Neuron (in vitro differentiated cells): ENCODE measurements around the gene PIMREG.

ENCODE experiments used
- H2AFZ ChIP-seq: one replicate; pipeline ENCODE4 v1.6.1; 2013; ENCODE audit warnings: low read depth, mild to moderate bottlenecking, inconsistent platforms, low read length, moderate library complexity
- H3K27me3 ChIP-seq: one replicate; pipeline ENCODE4 v1.6.1; 2013; ENCODE audit warnings: low read length; ENCODE audit not compliant: insufficient read depth
- H3K36me3 ChIP-seq: one replicate; pipeline ENCODE4 v1.6.1; 2013; ENCODE audit warnings: low read length; ENCODE audit not compliant: insufficient read depth
- H3K4me1 ChIP-seq: one replicate; pipeline ENCODE4 v1.6.1; 2013; ENCODE audit warnings: low read length; ENCODE audit not compliant: insufficient read depth
- H3K4me3 ChIP-seq: 2 replicates; pipeline ENCODE4 v1.5.1; 2013; ENCODE audit warnings: mild to moderate bottlenecking, low read length, moderate library complexity
- H3K9me3 ChIP-seq: one replicate; pipeline ENCODE4 v1.6.1; 2013; ENCODE audit warnings: low read length

The PIMREG gene

DNA sequence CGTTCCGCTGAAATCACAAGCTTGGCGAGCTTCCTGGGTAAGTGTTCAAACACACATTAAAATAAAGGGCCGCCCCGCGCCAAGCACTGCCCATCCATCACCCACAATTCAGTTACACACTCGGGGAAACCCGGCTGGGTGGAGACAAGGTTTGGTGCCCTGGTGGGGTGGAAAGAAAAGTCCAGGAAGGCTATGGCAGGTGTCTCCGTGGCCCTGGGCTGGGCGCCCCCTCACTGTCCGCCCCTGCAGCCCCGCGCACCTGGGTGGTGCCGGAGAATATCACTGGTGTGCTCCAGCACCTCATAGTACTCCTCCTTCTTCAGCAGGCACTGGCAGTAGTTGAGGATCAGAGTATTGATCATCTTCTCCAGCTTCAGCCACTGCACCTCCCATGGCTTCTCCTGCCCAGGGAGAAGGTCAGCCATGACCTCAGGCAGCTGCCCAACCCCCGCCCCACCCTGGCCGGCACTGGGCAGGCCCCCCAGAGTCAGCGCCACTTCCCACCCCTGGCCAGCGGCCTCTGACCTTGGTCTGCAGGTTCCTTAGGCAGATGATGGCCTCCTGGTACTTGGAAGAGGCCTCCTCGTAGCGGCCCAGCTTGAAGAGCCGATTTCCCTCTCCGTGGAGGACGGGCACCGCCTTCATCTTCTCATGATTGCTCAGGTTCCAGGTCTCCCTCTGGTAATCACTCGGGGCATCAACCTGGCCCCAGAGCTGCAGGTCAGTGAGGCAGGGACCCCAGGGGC is 17.7 kb upstream of the PIMREG start:
- no peak overlapping the region for H3K4me3 ChIP-seq
- H3K9me3 ChIP-seq = peaks cover 3% of the 10 kb centered on the region
- H2AFZ ChIP-seq = no peak overlapping the region
- no peaks in the 10 kb centered on the region for H3K36me3 ChIP-seq
- peaks cover 5% of the 10 kb centered on the region for H3K27me3 ChIP-seq
- H3K4me1 ChIP-seq = peaks cover 7% of the 10 kb centered on the region

DNA sequence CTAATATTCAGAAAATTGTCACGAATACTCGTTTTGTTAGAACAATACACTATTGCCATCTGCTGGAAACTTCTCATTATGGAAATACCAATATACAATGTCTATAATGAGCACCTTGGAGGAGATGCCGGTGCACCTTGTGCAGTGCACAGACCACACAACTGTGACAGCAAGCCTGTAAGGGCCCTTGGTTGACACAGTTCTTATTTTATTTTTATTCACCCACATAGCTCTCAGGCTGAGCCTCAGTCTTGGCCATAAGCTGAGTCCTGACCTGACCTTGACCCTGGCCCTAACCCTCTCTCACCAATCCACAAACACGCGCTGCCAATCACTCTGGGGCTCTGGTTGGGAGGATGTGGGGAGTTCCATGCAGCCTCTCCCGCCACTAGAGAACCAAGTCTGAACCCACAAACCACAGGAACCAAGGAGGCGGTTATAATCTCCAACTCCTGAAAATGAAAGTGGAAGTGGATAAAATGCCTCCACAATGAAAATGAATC is 16.9 kb upstream of the PIMREG start:
- peaks cover 3% of the 10 kb centered on the region for H3K9me3 ChIP-seq

DNA sequence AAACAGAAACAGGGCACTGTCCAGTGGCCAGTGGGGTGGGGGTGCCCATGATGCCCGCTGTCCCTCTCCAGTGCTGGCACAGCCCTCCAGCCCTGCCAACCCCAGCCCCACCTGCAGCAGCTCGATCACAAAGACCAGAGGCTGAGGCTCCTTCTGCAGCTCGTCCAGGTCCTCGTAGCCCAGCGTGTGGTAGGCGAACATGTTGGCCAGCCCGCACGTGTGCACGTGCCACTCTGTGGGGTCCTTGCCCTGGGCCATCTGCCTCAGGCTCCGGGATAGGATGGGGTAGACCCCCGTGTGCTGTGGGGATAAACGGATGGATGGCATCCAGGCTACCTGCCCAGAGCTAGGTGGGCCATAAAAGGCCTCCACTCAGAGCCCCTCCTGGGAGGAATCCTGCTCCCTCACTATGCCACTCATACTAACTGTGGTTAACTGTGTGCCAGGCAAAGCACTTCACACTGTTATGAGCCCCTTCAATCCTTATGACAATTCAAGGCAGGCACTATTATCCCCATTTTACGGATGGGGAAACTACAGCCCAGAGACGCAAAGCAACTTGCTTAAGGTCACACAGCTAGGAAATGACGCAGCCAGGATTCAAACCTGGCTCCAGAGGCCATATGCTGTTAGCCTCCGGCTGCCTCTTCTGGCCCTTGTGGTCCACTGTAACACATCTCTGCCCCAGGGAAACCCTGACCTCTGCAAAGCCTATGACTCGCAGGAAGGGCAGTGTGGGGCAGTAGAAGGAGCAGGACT is 15.9 kb upstream of the PIMREG start:
- Histone ChIP-seq H3K9me3 (peaks cover 3% of the 10 kb centered on the region), H2AFZ (no peak overlapping the region), H3K36me3 (no peaks in the 10 kb centered on the region), H3K4me3 (no peak overlapping the region), H3K27me3 (peaks cover 6% of the 10 kb centered on the region), H3K4me1 (peaks cover 7% of the 10 kb centered on the region)

More for the DNA sequence above, 16.9 kb upstream of the PIMREG start:
- Histone ChIP-seq H3K4me3 (no peak overlapping the region), H2AFZ (no peak overlapping the region), H3K27me3 (peaks cover 5% of the 10 kb centered on the region), H3K36me3 (no peaks in the 10 kb centered on the region), H3K4me1 (peaks cover 7% of the 10 kb centered on the region)

DNA sequence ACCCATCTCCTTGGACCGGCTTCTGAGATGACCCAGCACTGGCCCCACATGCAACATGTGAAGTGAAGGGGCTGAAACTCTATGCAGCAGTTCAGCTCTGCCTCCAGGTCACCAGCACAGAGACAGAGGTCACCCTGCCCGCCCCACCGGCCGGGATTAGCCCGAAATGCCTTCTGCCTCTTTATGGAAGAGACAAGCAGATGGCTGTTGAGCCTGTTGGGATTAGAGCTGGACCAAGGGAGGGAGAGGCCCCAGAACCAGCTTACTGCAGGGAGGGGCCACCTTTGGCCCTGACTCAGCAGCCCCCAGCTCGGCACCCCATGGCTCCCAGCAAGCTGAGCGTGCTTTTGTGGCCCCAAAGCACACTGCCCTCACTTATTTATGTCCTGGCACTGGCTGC is 15.0 kb upstream of the PIMREG start:
- peaks cover 7% of the 10 kb centered on the region for H3K4me1 ChIP-seq
- H3K9me3 ChIP-seq = peaks cover 3% of the 10 kb centered on the region
- H3K4me3 ChIP-seq = no peak overlapping the region
- H3K36me3 ChIP-seq = no peaks in the 10 kb centered on the region
- peaks cover 3% of the 10 kb centered on the region for H3K27me3 ChIP-seq
- H2AFZ ChIP-seq = no peak overlapping the region

DNA sequence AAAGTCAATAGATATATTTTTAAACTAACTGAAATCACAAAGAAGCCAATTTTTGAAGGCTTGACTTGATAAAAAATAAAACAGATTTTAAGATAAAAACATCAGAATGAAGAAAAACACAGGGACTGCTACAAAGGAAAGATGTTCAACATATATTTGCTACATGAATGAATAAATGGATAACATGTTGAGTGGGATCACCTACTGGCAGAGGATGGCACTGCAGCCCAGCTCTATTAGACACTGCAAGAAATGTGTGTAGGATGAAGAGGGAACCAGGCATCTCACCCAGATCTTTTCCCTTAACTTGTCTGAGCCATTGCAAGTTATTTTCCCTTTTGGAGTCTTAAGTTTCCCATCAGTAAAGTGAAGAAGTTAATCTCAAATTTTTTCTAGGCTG is 13.5 kb upstream of the PIMREG start:
- H3K4me3 ChIP-seq = no peak overlapping the region
- H3K27me3 ChIP-seq = peaks cover 3% of the 10 kb centered on the region
- no peaks in the 10 kb centered on the region for H3K36me3 ChIP-seq
- peaks cover 3% of the 10 kb centered on the region for H3K9me3 ChIP-seq
- no peak overlapping the region for H2AFZ ChIP-seq
- H3K4me1 ChIP-seq = peaks cover 7% of the 10 kb centered on the region

DNA sequence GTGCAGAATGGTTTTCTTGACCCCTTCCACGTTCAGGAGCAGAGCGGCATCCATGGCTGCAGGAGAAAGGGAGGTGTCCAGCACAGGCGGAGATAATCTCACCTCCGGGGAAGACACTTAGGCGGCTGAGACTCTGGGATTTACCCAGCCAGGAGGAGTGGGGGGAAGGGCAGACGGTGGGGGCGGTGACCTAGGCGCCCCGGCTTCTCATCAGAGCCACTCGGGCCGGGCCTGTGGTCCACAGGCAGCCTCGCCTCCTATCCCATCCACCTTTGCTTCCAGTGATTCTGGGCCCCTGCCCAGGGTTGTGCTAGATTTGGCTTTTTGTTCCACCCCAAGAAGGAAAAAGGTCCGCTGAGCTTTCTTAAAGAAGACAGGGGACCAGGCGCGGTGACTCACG is 9.2 kb upstream of the PIMREG start, which contains the start of gene AIPL1:
Gene AIPL1 (minus strand): TSS at position 71 of the 400 bp plus-strand sequence. CDS start 17 bp downstream, at position 54.
- peaks cover 16% of the 10 kb centered on the region for H3K4me1 ChIP-seq
- no peaks in the 10 kb centered on the region for H3K36me3 ChIP-seq
- peaks cover 3% of the 10 kb centered on the region for H3K9me3 ChIP-seq
- no peak within 1 kb of the TSS for H3K4me3 ChIP-seq
- H3K27me3 ChIP-seq = peaks cover 3% of the 10 kb centered on the region
- no peak within 1 kb of the TSS for H2AFZ ChIP-seq

DNA sequence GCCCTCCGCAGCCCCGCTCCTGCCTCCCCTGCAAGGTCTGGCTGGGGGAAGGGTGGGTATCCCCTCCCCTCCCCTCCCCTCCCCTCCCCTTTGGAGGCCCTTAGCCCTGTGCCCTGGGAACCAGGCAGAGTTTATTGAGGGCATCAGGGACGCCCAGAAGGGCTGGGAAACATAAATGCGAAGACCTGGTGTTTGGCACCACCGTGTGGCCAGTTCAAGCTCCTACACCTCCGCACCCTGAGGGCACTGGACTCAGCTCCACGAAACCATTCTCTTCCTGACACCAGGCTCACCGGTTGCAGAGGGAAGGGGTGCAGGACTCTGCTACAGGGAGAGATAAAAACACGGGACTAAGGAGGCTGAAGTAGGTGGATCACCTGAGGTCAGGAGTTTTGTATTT is 8.3 kb upstream of the PIMREG start:
- Histone ChIP-seq H2AFZ (no peak overlapping the region), H3K36me3 (no peaks in the 10 kb centered on the region)

DNA sequence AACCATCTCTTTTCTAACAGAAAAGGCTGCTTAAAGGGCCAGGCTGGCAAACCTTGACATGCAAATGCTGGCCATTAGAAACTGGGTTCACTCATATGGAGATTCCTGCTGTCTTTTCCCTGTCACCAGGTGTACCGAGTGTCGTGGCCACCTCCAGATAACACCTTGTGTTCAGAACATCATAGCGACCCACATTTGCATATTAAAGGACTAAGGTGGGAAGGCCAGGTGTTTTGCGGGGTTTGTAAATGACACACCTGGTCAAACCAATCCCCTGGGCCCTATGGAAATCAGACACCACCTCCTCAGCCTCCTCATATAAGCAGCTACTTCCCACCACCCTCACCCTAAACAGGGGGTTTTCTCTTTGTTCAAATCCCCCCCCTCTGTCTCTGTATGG is 6.8 kb upstream of the PIMREG start:
- H3K27me3 ChIP-seq = peaks cover 3% of the 10 kb centered on the region
- no peaks in the 10 kb centered on the region for H3K36me3 ChIP-seq

More for the DNA sequence above, 8.3 kb upstream of the PIMREG start:
- Histone ChIP-seq H3K9me3 (peaks cover under 1% of the 10 kb centered on the region), H3K27me3 (peaks cover 3% of the 10 kb centered on the region), H3K4me3 (no peak overlapping the region), H3K4me1 (peaks cover 25% of the 10 kb centered on the region)

DNA sequence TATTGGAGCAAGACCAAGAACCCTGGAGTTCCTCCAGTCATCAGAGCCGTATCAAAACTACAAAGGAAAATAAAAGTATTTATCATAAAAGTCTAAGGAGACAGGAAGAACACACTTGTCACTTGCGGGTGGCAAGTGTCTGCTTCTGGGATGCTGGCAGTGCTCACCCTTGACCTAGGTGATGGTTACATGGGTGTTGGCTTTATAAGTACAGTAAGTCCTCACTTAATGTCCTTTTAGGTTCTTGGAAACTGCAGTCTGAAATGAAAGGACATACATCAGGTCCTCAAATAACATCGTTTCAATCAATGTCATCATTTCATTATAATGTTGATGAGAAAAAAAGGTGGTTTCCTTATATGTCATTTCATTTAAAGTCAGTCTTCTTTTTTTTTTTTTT is 6.3 kb upstream of the PIMREG start:
- Histone ChIP-seq H3K27me3 (peaks cover 3% of the 10 kb centered on the region), H3K4me1 (peaks cover 30% of the 10 kb centered on the region), H3K9me3 (peaks cover 2% of the 10 kb centered on the region), H2AFZ (no peak overlapping the region), H3K36me3 (no peaks in the 10 kb centered on the region), H3K4me3 (no peak overlapping the region)

More for the DNA sequence above, 6.8 kb upstream of the PIMREG start:
- Histone ChIP-seq H2AFZ (no peak overlapping the region), H3K4me1 (peaks cover 30% of the 10 kb centered on the region), H3K4me3 (no peak overlapping the region), H3K9me3 (peaks cover 2% of the 10 kb centered on the region)

DNA sequence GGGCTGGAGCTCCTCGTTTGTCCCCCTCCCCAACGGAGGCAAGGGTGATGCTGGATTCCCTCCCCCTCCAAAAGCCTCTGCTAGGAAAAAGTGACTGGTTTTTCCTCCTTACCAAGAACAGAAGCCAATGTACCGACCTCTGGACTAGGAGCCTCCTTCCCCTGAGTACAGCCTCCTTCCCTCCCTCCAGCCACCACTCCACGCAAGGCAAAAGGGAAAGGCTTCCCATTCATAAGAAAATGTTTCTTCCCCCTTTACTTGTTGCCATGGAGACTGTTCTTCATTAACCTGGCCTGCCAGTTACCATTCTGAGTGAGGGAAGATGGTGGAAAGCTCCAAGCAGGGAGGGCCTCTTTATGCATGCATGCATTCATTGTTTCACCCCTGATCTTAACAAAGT is 4.3 kb upstream of the PIMREG start:
- no peaks in the 10 kb centered on the region for H3K36me3 ChIP-seq
- no peak overlapping the region for H3K4me3 ChIP-seq
- no peak overlapping the region for H2AFZ ChIP-seq
- peaks cover 34% of the 10 kb centered on the region for H3K4me1 ChIP-seq
- H3K27me3 ChIP-seq = no peaks in the 10 kb centered on the region
- H3K9me3 ChIP-seq = peaks cover 2% of the 10 kb centered on the region

DNA sequence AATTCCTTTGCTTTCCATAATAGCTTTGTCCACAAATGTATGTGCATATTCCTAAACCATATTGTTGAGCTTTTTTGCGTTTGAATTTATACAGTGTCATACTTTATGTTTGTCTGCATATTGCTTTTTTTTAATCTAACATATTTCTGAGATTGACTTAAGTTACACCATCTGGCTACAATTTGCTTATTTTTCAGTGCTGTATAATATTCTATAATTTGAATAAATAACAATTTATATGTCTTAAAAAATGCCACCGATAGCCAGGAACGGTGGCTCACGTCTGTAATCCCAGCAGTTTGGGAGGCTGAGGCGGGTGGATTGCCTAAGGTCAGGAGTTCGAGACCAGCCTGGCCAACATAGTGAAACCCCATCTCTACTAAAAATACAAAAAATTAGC is 1.5 kb upstream of the PIMREG start:
- Histone ChIP-seq H3K27me3 (no peaks in the 10 kb centered on the region), H3K36me3 (peaks cover 18% of the 10 kb centered on the region), H3K9me3 (peaks cover 2% of the 10 kb centered on the region), H3K4me3 (no peak overlapping the region), H2AFZ (no peak overlapping the region), H3K4me1 (peaks cover 46% of the 10 kb centered on the region)

DNA sequence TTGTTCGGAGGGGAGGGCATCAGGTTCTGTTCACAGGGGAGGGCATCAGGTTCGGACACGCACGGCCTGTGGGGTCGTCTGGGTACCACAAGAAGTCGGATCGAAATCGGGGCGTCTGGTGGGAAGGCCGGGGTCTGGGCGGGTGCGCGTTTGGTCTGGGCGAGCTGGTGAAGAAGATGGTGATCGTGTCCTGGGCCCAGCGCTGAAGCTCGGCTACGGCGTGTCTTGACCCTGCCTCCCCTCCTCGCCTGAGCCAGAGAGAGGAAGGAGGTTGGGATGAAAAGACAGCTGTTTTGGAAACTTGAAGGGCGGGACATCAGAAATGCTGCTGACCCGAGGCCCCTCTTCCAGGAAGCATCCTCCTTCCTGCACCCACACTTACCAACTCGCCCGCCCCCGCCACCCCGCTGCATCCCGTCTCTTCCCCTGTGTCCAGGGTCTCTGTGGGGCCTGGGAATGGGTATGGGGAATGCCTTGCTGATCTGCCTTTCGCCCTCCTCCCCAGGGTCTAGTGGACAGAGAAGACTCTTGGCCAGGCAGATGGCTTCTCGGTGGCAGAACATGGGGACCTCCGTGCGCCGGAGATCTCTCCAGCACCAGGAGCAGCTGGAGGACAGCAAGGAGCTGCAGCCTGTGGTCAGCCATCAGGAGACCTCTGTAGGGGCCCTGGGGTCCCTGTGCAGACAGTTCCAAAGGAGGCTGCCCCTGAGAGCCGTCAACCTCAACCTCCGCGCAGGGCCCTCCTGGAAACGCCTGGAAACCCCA is 498 bp downstream of the PIMREG start:
- Histone ChIP-seq H3K27me3 (no peaks in the 10 kb centered on the region), H3K4me1 (peaks cover 34% of the 10 kb centered on the region), H3K36me3 (peaks cover 33% of the 10 kb centered on the region), H2AFZ (no peak overlapping the region), H3K9me3 (peaks cover 2% of the 10 kb centered on the region), H3K4me3 (peak overlapping the region; percentile 55)
